GM23338 (cell line): Measurements from ENCODE around the gene MTURN. TPM values are rescaled to one million over a fixed set of nuclear protein-coding genes. Genes with fewer than 3 reads are reported as not detected.

Experiments
- ATAC-seq: fragments of 200-7000 bp; cut with Tn5 transposase; 3 replicates; pipeline ENCODE4 v1.9.1; 2020
- DNase-seq: peaks from one replicate; pipeline ENCODE4 v3.0.0-alpha.2; 2015; ENCODE audit warnings: low spot score
- H2AFZ ChIP-seq: fragments of 200-600 bp; sonication (generic); 2 replicates; pipeline ENCODE4 v1.8.0; 2016; ENCODE audit warnings: antibody characterized with exemption, mild to moderate bottlenecking, moderate library complexity
- H3F3A ChIP-seq: fragments of 200-600 bp; sonication (generic); replicated peaks from 2 replicates; pipeline ENCODE4 v1.8.0; 2017; ENCODE audit warnings: antibody characterized with exemption, mixed run types, low read depth
- H3K27ac ChIP-seq: fragments of 200-600 bp; sonication (generic); 2 replicates; pipeline ENCODE4 v1.6.1; 2016; ENCODE audit warnings: low read depth
- H3K27me3 ChIP-seq: fragments of 200-600 bp; sonication (generic); 2 replicates; pipeline ENCODE4 v1.8.0; 2016; ENCODE audit warnings: mild to moderate bottlenecking, mixed run types, moderate library complexity; ENCODE audit not compliant: insufficient read depth
- H3K36me3 ChIP-seq: fragments of 200-600 bp; sonication (generic); 2 replicates; pipeline ENCODE4 v1.8.0; 2016; ENCODE audit warnings: mild to moderate bottlenecking; ENCODE audit not compliant: insufficient read depth
- H3K4me1 ChIP-seq: fragments of 200-600 bp; sonication (generic); 2 replicates; pipeline ENCODE4 v1.8.0; 2016; ENCODE audit warnings: mild to moderate bottlenecking, moderate library complexity; ENCODE audit not compliant: insufficient read depth
- H3K4me2 ChIP-seq: fragments of 200-600 bp; sonication (generic); 2 replicates; pipeline ENCODE4 v1.7.1; 2017; ENCODE audit warnings: mixed run types
- H3K4me3 ChIP-seq: fragments of 200-600 bp; sonication (generic); 2 replicates; pipeline ENCODE4 v1.6.1; 2016; ENCODE audit warnings: mixed run types
- H3K79me2 ChIP-seq: fragments of 200-600 bp; sonication (generic); replicated peaks from 2 replicates; pipeline ENCODE4 v1.8.0; 2017; ENCODE audit warnings: mild to moderate bottlenecking; ENCODE audit not compliant: insufficient read depth
- H3K9me2 ChIP-seq: fragments of 200-600 bp; sonication (generic); 2 replicates; pipeline ENCODE4 v1.8.0; 2017; ENCODE audit not compliant: insufficient read depth
- H4K20me1 ChIP-seq: fragments of 200-600 bp; sonication (generic); replicated peaks from 2 replicates; pipeline ENCODE4 v1.8.0; 2017; ENCODE audit warnings: mild to moderate bottlenecking; ENCODE audit not compliant: insufficient read depth
- H3K27ac Mint-ChIP-seq: 2 replicates; pipeline ENCODE4 v1.8.0; 2020; ENCODE audit warnings: inconsistent platforms, mild to moderate bottlenecking, moderate library complexity, mixed read lengths
- H3K27me3 Mint-ChIP-seq: 3 replicates; pipeline ENCODE4 v1.8.0; 2022; ENCODE audit warnings: low read depth, mild to moderate bottlenecking, moderate library complexity, mixed read lengths, inconsistent platforms; ENCODE audit not compliant: insufficient read depth, poor library complexity
- H3K36me3 Mint-ChIP-seq: 3 replicates; pipeline ENCODE4 v1.8.0; 2021; ENCODE audit warnings: low read depth, mild to moderate bottlenecking, inconsistent platforms, moderate library complexity, mixed read lengths
- H3K4me1 Mint-ChIP-seq: 3 replicates; pipeline ENCODE4 v1.8.0; 2020; ENCODE audit warnings: mild to moderate bottlenecking, inconsistent platforms, mixed read lengths
- H3K4me3 Mint-ChIP-seq: 3 replicates; pipeline ENCODE4 v1.8.0; 2021; ENCODE audit warnings: moderate library complexity, mild to moderate bottlenecking, inconsistent platforms, mixed read lengths
- H3K9me3 Mint-ChIP-seq: 3 replicates; pipeline ENCODE4 v1.8.0; 2020; ENCODE audit warnings: moderate library complexity, mild to moderate bottlenecking, inconsistent platforms, mixed read lengths
- CREB1 ChIP-seq: fragments of 250-450 bp; sonication (Bioruptor Pico); IDR thresholded peaks from 2 replicates; pipeline ENCODE4 v1.5.0; 2020; ENCODE audit warnings: low read depth, mild to moderate bottlenecking, moderate library complexity
- CTCF ChIP-seq, 2 experiments: fragments of 200-600 bp in 1 of 2; sonication (generic) in 1 of 2; conservative IDR thresholded peaks; 2 replicates each; pipeline versions ENCODE4 v1.5.1 to v1.6.1; 2016 to 2017; ENCODE audit warnings: antibody characterized with exemption in 2 of 2, low read depth in 2 of 2, mild to moderate bottlenecking in 2 of 2, moderate library complexity in 1 of 2
- ETS1 ChIP-seq: IDR thresholded peaks from 2 replicates; pipeline ENCODE4 v1.6.1; 2016; ENCODE audit warnings: antibody characterized with exemption
- EZH2 ChIP-seq: fragments of 200-600 bp; sonication (generic); IDR thresholded peaks from one replicate; pipeline ENCODE4 v1.8.0; 2017; ENCODE audit warnings: antibody characterized with exemption, mild to moderate bottlenecking, low read depth; ENCODE audit not compliant: unreplicated experiment
- EZH2phosphoT487 ChIP-seq: fragments of 200-600 bp; sonication (generic); IDR thresholded peaks from one replicate; pipeline ENCODE4 v1.8.1; 2018; ENCODE audit warnings: antibody characterized with exemption; ENCODE audit not compliant: unreplicated experiment
- NANOG ChIP-seq: IDR thresholded peaks from 2 replicates; pipeline ENCODE4 v1.6.1; 2016; ENCODE audit warnings: antibody characterized with exemption, borderline replicate concordance
- POLR2AphosphoS5 ChIP-seq: IDR thresholded peaks from 2 replicates; pipeline ENCODE4 v1.6.1; 2016; ENCODE audit warnings: antibody characterized with exemption, low read depth
- REST ChIP-seq: IDR thresholded peaks from one replicate; pipeline ENCODE4 v1.6.1; 2018; ENCODE audit warnings: antibody characterized with exemption; ENCODE audit not compliant: unreplicated experiment
- STAT1 ChIP-seq: IDR thresholded peaks from one replicate; pipeline ENCODE4 v1.6.1; 2016; ENCODE audit warnings: antibody characterized with exemption; ENCODE audit not compliant: unreplicated experiment
- ZNF331 ChIP-seq: fragments of 250-450 bp; sonication (Bioruptor Pico); IDR thresholded peaks from 2 replicates; pipeline ENCODE4 v1.5.0; 2020; ENCODE audit warnings: low read depth, mild to moderate bottlenecking, moderate library complexity
- ZNF462 ChIP-seq: fragments of 250-450 bp; sonication (Bioruptor Pico); IDR thresholded peaks from 2 replicates; pipeline ENCODE4 v1.5.0; 2020; ENCODE audit warnings: mild to moderate bottlenecking, moderate library complexity
- polyA plus RNA-seq: library from polyadenylated mRNA; unstranded; fragments of >200 nt; fragmentation: Nextera tagmentation; extraction: Ambion mirVana; gene quantifications from 2 replicates; pipeline ENCODE4 v1.2.1, GENCODE V29; 2016
- total RNA-seq: library from RNA; depleted of rRNA; stranded (reverse); fragments of >200 nt; shearing (Covaris generic); gene quantifications from 2 replicates; pipeline ENCODE4 v1.2.3, GENCODE V29; 2014

Gene MTURN
- total and polyA plus RNA-seq, 2 experiments from 2014 or later = 3.1 to 8.7 TPM

GRCh38 chr7:30145426-30145970 is 10.7 kb downstream of the MTURN start:
- no peaks in the 10 kb centered on the region for H3K36me3 ChIP-seq
- no peak overlapping the region for H3K4me2 ChIP-seq
- Mint-ChIP-seq H3K4me3 (no peak overlapping the region), H3K4me1 (no peaks in the 10 kb centered on the region; the same call in 2 of the 3 replicates), H3K27me3 (no peaks in the 10 kb centered on the region), H3K27ac (no peak overlapping the region), H3K36me3 (no peaks in the 10 kb centered on the region), H3K9me3 (no peaks in the 10 kb centered on the region)
- H4K20me1 ChIP-seq = peaks cover 6% of the 10 kb centered on the region; the same call in 1 of the 2 replicates
- H2AFZ ChIP-seq = no peak overlapping the region
- ATAC-seq (no peak), DNase-seq (no peak)
- no peak overlapping the region for H3K4me3 ChIP-seq
- H3K9me2 ChIP-seq = no peaks in the 10 kb centered on the region
- no peaks in the 10 kb centered on the region for H3K27me3 ChIP-seq
- 0 out of 2 replicates have a peak, but pooled peaks cover 4% of the 10 kb centered on the region for H3K4me1 ChIP-seq
- H3K79me2 ChIP-seq = peaks cover 1% of the 10 kb centered on the region; the same call in 1 of the 2 replicates
- H3K27ac ChIP-seq = no peak overlapping the region
- no peaks in the 10 kb centered on the region for H3F3A ChIP-seq
- TF ChIP-seq EZH2phosphoT487 = no peak
- TF ChIP-seq POLR2AphosphoS5 = no peak
- no peak for TF ChIP-seq CTCF (conservative IDR thresholded peaks at IDR 0.05; ENCODE audit: low read depth in 2 of 2)
- TF ChIP-seq ZNF462 (CRISPR knock-in tag) = no peak
- no peak for TF ChIP-seq CREB1 (CRISPR knock-in tag)
- no peak for TF ChIP-seq ETS1
- TF ChIP-seq EZH2 = no peak
- no peak for TF ChIP-seq ZNF331 (CRISPR knock-in tag)
- no peak for TF ChIP-seq REST
- no peak for TF ChIP-seq NANOG
- no peak for TF ChIP-seq STAT1
